Measurements from ENCODE around the gene SCGN. TPM values are rescaled to one million over a fixed set of nuclear protein-coding genes. Genes with fewer than 3 reads are reported as not detected.

SCGN gene
- total and polyA plus RNA-seq, 11 donors = 0.27 to 12.0 (median 1.1) TPM; not detected in 3

- TF ChIP-seq CTCF (IDR thresholded peaks at IDR 0.05) (no peak), POLR2A (IDR thresholded peaks at IDR 0.05) (no peak)
- no peak for DNase-seq
- H3K4me3 ChIP-seq = no peak overlapping the region
- H3K9me3 ChIP-seq = no peaks in the 10 kb centered on the region
- no peak overlapping the region for H3K27ac ChIP-seq
- peaks cover 0 to 8% (median 0%) of the 10 kb centered on the region in 9 donors for H3K27me3 ChIP-seq
- H3K4me1 ChIP-seq = no peaks in the 10 kb centered on the region
- intact Hi-C loops (cut with DNase I) = no loop called here
- H3K36me3 ChIP-seq = no peaks in the 10 kb centered on the region
- 73 to 80% (median 74%) methylated on average over 3 of the region's 3 CpGs for WGBS, 4 donors
- ATAC-seq = no peak
Measured at GRCh38 chr6:25681848-25682247, 29.8 kb downstream of the SCGN start.

GRCh38 chr6:25682324-25682723 lies 30.3 kb downstream of the SCGN start:
- DNase-seq (no peak), ATAC-seq (no peak)
- no peaks in the 10 kb centered on the region for H3K36me3 ChIP-seq
- H3K4me1 ChIP-seq = no peaks in the 10 kb centered on the region
- intact Hi-C loops (cut with DNase I) = no loop called here
- H3K4me3 ChIP-seq = no peak overlapping the region
- peaks cover 0 to 8% (median 0%) of the 10 kb centered on the region in 9 donors for H3K27me3 ChIP-seq
- TF ChIP-seq POLR2A (IDR thresholded peaks at IDR 0.05) (no peak), CTCF (IDR thresholded peaks at IDR 0.05) (no peak)
- WGBS, 4 donors = 58 to 67% (median 61%) methylated on average over 4 of the region's 4 CpGs
- no peak overlapping the region for H3K27ac ChIP-seq
- H3K9me3 ChIP-seq = no peaks in the 10 kb centered on the region

GRCh38 chr6:25684565-25684964 lies 32.5 kb downstream of the SCGN start:
- TF ChIP-seq POLR2A (IDR thresholded peaks at IDR 0.05) (no peak), CTCF (IDR thresholded peaks at IDR 0.05) (no peak)
- no peaks in the 10 kb centered on the region for H3K9me3 ChIP-seq
- H3K36me3 ChIP-seq = no peaks in the 10 kb centered on the region
- H3K4me3 ChIP-seq = no peak overlapping the region
- 42 to 70% (median 52%) methylated on average over 2 of the region's 2 CpGs for WGBS, 4 donors
- ATAC-seq (no peak), DNase-seq (no peak)
- no peak overlapping the region for H3K27ac ChIP-seq
- intact Hi-C loops (cut with DNase I) = no loop called here
- no peaks in the 10 kb centered on the region for H3K4me1 ChIP-seq
- peaks cover 0 to 8% (median 0%) of the 10 kb centered on the region in 9 donors for H3K27me3 ChIP-seq

GRCh38 chr6:25685251-25685650 lies 33.2 kb downstream of the SCGN start:
- ATAC-seq = no peak
- no peak for TF ChIP-seq POLR2A (IDR thresholded peaks at IDR 0.05)
- TF ChIP-seq CTCF (IDR thresholded peaks at IDR 0.05) = no peak
- no peaks in the 10 kb centered on the region for H3K9me3 ChIP-seq
- H3K27ac ChIP-seq = no peak overlapping the region
- no peaks in the 10 kb centered on the region for H3K36me3 ChIP-seq
- no peak for DNase-seq
- H3K27me3 ChIP-seq = peaks cover 0 to 13% (median 0%) of the 10 kb centered on the region in 9 donors
- intact Hi-C loops (cut with DNase I) = no loop called here
- H3K4me1 ChIP-seq = no peaks in the 10 kb centered on the region
- no peak overlapping the region for H3K4me3 ChIP-seq
- 0 to 57% (median 26%) methylated on average over 1 of the region's 1 CpG for WGBS, 4 donors
